ENCODE data around the gene PIK3R5.

PIK3R5 gene

DNA sequence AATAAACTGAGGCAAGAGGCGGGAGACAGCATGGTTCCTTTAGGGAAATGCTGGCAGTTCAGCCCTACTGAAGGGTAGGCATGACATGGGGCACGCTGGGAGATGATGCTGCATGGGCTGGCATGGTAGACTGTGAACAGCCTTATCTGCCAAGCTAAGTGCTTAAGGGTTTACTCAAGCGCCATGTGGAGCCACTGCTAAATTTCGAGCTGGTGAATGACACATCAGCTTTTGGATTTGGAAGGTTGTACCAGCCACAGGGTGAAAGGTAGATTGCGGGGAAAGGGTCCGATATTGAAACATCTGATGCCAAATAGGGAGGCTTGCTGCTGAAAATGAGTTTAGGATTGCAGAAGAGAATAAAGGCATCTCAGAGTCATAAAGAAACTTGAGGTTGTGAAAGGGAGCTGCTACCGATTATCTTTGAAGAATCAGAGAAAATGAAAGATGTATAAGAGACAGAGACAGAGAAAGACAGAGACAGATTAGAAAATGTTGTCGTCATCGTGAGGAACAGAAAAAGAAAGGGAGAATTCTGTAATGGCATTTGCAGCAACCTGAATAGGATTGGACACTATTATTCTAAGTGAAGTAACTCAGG, 16.3 kb downstream of the PIK3R5 start:
- no peak for TF ChIP-seq GATA3 (IDR thresholded peaks at IDR 0.05; ENCODE audit: low read depth, low read length)
- no peak for TF ChIP-seq GATA2 (IDR thresholded peaks at IDR 0.05; ENCODE audit: low read depth, low read length)

DNA sequence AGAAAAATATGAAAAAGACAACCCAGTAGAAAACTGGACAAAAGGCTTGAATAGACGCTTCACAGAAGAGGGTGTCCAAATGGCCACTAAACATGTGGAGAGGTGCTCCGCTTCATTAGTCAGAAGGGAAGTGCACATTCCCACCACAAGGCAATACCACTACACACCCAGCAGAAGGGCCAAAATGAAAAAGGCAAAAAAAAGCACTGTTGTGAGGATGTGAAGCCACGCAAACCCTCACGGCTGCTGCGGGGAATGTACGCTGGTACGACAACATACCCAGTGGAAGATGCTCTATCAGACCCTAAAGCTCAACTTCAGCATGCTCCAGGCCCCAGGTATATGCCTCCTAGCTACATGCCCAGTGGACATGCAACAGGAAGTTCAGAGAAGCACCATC, 17.0 kb downstream of the PIK3R5 start:
- TF ChIP-seq GATA2 (IDR thresholded peaks at IDR 0.05; ENCODE audit: low read depth, low read length) (no peak), GATA3 (IDR thresholded peaks at IDR 0.05; ENCODE audit: low read depth, low read length) (no peak)

- TF ChIP-seq GATA2 (IDR thresholded peaks at IDR 0.05; ENCODE audit: low read depth, low read length) (no peak), GATA3 (IDR thresholded peaks at IDR 0.05; ENCODE audit: low read depth, low read length) (no peak)
Observed at GRCh38 chr17:8947201-8947600, 18.3 kb downstream of the PIK3R5 start.

- TF ChIP-seq GATA2 (IDR thresholded peaks at IDR 0.05; ENCODE audit: low read depth, low read length) (no peak), GATA3 (IDR thresholded peaks at IDR 0.05; ENCODE audit: low read depth, low read length) (no peak)
Observed at GRCh38 chr17:8946476-8946875, 19.0 kb downstream of the PIK3R5 start.

GRCh38 chr17:8946071-8946470, 19.4 kb downstream of the PIK3R5 start:
- TF ChIP-seq GATA2 (IDR thresholded peaks at IDR 0.05; ENCODE audit: low read depth, low read length) (no peak), GATA3 (IDR thresholded peaks at IDR 0.05; ENCODE audit: low read depth, low read length) (no peak)

GRCh38 chr17:8944748-8945147, 20.8 kb downstream of the PIK3R5 start:
- TF ChIP-seq GATA2 (IDR thresholded peaks at IDR 0.05; ENCODE audit: low read depth, low read length) (no peak), GATA3 (IDR thresholded peaks at IDR 0.05; ENCODE audit: low read depth, low read length) (no peak)

- no peak for TF ChIP-seq GATA3 (IDR thresholded peaks at IDR 0.05; ENCODE audit: low read depth, low read length)
- TF ChIP-seq GATA2 (IDR thresholded peaks at IDR 0.05; ENCODE audit: low read depth, low read length) = no peak
Observed at GRCh38 chr17:8944083-8944482, 21.4 kb downstream of the PIK3R5 start.

- TF ChIP-seq GATA3 (IDR thresholded peaks at IDR 0.05; ENCODE audit: low read depth, low read length) = no peak
- no peak for TF ChIP-seq GATA2 (IDR thresholded peaks at IDR 0.05; ENCODE audit: low read depth, low read length)
Observed at GRCh38 chr17:8941980-8942622, 23.4 kb downstream of the PIK3R5 start.

DNA sequence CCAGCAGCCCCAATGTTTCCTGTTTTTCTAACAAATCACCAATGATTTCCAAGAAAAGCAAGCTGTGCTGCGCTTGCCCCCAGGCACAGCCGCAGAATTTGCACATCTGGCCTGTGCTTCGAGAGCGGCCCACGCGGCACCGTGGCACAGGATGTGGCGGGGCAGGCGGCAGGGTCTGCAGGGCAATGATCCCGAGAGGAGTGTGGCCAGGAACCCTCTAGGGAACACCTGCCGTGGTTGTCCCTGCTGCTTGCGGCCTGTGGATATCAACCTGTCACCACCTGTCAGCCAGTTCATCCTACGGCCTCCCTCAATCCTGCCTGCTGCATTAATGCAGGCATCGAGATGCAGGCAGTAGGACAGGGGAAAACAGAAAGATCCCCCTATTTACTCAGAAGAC, 24.0 kb downstream of the PIK3R5 start:
- TF ChIP-seq GATA2 (IDR thresholded peaks at IDR 0.05; ENCODE audit: low read depth, low read length) (no peak), GATA3 (IDR thresholded peaks at IDR 0.05; ENCODE audit: low read depth, low read length) (no peak)

DNA sequence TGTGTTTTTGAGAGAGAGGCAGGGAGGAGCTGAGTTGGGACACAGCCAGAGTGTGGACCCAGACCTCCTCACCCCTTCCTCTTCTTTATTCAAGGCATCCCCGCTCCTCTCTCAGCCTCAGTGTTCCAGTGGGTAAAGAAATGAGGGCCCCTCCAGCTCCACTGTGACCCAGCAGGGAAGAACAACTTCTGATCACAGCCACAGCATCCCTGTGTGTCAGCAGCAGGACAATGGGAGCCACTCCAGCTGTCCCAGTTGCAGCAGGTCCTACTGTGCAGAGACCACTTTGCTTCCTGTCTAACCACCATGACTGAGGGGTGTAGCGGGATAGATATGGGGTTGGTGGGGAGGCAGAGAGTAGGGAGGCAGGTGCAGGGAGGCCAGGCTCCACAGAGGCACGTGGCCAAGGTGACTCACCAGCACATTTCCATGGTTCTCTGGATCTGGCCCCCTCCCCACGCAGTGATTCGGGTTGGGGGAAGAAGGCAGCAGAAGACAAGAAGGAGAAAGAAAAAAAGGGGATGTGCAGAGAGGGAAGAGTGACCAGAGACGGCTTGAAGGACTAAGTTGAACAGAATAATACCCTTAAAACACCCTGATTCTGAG, 24.5 kb downstream of the PIK3R5 start:
- TF ChIP-seq GATA2 (IDR thresholded peaks at IDR 0.05; ENCODE audit: low read depth, low read length) (no peak), GATA3 (IDR thresholded peaks at IDR 0.05; ENCODE audit: low read depth, low read length) (no peak)

DNA sequence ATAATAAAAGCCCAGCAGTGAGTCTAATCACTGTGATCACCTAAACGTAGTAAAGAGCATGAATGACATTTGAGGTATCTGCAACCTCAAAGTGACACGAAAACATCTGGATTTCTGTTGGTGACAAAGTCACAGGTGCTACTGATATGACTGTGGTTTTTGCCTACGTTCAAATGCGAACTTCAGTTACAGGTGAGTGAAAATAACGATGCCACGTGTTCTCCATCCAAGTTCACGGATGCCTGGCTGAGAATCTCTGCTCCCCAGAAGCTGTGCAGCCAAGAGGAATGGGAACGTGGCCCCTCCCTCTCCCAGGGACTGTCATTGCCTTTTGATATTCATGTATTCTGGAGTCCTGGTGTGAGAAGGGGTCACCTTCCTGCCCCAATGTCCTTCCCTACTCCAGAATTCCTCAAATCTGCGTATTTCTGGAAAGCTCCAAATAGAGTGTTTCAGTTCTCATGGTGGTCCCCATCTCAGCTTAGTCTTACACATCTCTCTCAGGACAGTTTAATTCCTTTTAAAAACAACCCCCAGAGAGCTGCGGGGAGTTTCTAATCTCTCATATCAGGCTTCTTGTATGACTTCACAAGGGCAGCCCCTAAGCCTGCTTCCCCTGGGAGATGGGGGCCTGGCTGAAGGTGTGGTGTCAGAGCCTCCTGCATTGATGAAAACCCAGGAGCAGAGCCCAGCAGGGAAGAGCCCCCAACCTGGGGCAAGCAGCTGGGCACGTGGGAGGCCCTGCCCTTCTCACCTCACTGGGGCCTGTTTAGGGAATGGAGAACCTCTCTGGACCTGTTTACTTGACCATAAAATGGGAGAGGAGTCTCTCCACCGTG, 25.8 kb downstream of the PIK3R5 start:
- TF ChIP-seq GATA3 (IDR thresholded peaks at IDR 0.05; ENCODE audit: low read depth, low read length) (no peak), GATA2 (IDR thresholded peaks at IDR 0.05; ENCODE audit: low read depth, low read length) (no peak)

- no peak for TF ChIP-seq GATA3 (IDR thresholded peaks at IDR 0.05; ENCODE audit: low read depth, low read length)
- no peak for TF ChIP-seq GATA2 (IDR thresholded peaks at IDR 0.05; ENCODE audit: low read depth, low read length)
Observed at GRCh38 chr17:8938933-8939332, 26.6 kb downstream of the PIK3R5 start.

GRCh38 chr17:8935191-8935590, 30.3 kb downstream of the PIK3R5 start:
- TF ChIP-seq GATA2 (IDR thresholded peaks at IDR 0.05; ENCODE audit: low read depth, low read length) = no peak
- TF ChIP-seq GATA3 (IDR thresholded peaks at IDR 0.05; ENCODE audit: low read depth, low read length) = no peak

GRCh38 chr17:8934346-8934745, 31.2 kb downstream of the PIK3R5 start:
- no peak for TF ChIP-seq GATA3 (IDR thresholded peaks at IDR 0.05; ENCODE audit: low read depth, low read length)
- TF ChIP-seq GATA2 (IDR thresholded peaks at IDR 0.05; ENCODE audit: low read depth, low read length) = no peak

All from SH-SY5Y (cell line).